Peyer's patch (tissue), 4 donors: ENCODE measurements around the gene MEGF6. TPM values are rescaled to one million over a fixed set of nuclear protein-coding genes. Genes with fewer than 3 reads are reported as not detected.

Experiments used
- DNase-seq, 3 donors: peaks; one replicate each; pipeline ENCODE4 v3.0.0-alpha.2; 2017 to 2019
- H3K27ac ChIP-seq, 4 donors: fragments of 200-600 bp; sonication (generic); one replicate each; pipeline ENCODE4 v1.5.1; 2016 to 2019
- H3K27me3 ChIP-seq, 2 donors: fragments of 200-600 bp; sonication (generic); one replicate each; pipeline ENCODE4 v1.5.1; 2019
- H3K36me3 ChIP-seq, 3 donors: fragments of 200-600 bp; sonication (generic); one replicate each; pipeline ENCODE4 v1.5.1; 2016 to 2019
- H3K4me1 ChIP-seq, 4 donors: fragments of 200-600 bp; sonication (generic); one replicate each; pipeline ENCODE4 v1.5.1; 2016 to 2019
- H3K4me3 ChIP-seq, 4 donors: fragments of 200-600 bp; sonication (generic); 1 replicate in 3 of 4; 2 replicates in 1 of 4; pipeline ENCODE4 v1.5.1; 2016 to 2019; ENCODE audit warnings: mild to moderate bottlenecking in 1 of 4
- H3K9me3 ChIP-seq, 4 donors: fragments of 200-600 bp; sonication (generic); one replicate each; pipeline ENCODE4 v1.5.1; 2016 to 2019; ENCODE audit warnings: mild to moderate bottlenecking in 1 of 4
- POLR2A ChIP-seq, 2 donors: fragments of 450-650 bp; IDR thresholded peaks; one replicate each; pipeline ENCODE4 v1.5.1; 2017; ENCODE audit warnings: antibody characterized with exemption in 2 of 2, mild to moderate bottlenecking in 2 of 2, moderate library complexity in 2 of 2
- total RNA-seq, 4 donors: library from RNA; depleted of rRNA; stranded (reverse); fragments of >200 nt; gene quantifications; one replicate each; pipeline ENCODE4 v1.1.0, GENCODE V29; 2016
- TF ChIP-seq, protein P1 (sequence below), 6 experiments: fragments of 450-650 bp in 4 of 6; fragments of 200-600 bp in 2 of 6; sonication (generic) in 1 of 6; IDR thresholded peaks; one replicate each; pipeline ENCODE4 v1.5.1; 2017 to 2019; ENCODE audit warnings: antibody characterized with exemption in 6 of 6, mild to moderate bottlenecking in 3 of 6, moderate library complexity in 1 of 6

The MEGF6 gene
- total RNA-seq, 4 donors from 2014 or later, result 2.5 to 61.1 (median 11.1) TPM

- DNase-seq, result no peak
- H3K9me3 ChIP-seq, result no peaks in the 10 kb centered on the region
- TF ChIP-seq POLR2A (IDR thresholded peaks at IDR 0.05), result no peak
- TF ChIP-seq, protein P1, sequence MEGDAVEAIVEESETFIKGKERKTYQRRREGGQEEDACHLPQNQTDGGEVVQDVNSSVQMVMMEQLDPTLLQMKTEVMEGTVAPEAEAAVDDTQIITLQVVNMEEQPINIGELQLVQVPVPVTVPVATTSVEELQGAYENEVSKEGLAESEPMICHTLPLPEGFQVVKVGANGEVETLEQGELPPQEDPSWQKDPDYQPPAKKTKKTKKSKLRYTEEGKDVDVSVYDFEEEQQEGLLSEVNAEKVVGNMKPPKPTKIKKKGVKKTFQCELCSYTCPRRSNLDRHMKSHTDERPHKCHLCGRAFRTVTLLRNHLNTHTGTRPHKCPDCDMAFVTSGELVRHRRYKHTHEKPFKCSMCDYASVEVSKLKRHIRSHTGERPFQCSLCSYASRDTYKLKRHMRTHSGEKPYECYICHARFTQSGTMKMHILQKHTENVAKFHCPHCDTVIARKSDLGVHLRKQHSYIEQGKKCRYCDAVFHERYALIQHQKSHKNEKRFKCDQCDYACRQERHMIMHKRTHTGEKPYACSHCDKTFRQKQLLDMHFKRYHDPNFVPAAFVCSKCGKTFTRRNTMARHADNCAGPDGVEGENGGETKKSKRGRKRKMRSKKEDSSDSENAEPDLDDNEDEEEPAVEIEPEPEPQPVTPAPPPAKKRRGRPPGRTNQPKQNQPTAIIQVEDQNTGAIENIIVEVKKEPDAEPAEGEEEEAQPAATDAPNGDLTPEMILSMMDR (IDR thresholded peaks at IDR 0.05), result no peak
- H3K36me3 ChIP-seq, result no peaks in the 10 kb centered on the region
- H3K27ac ChIP-seq, result no peak overlapping the region
- H3K27me3 ChIP-seq, result no peaks in the 10 kb centered on the region
- H3K4me3 ChIP-seq, result no peak overlapping the region
- H3K4me1 ChIP-seq, result no peaks in the 10 kb centered on the region
Observed at GRCh38 chr1:3571263-3571662, 40.0 kb downstream of the MEGF6 start.

- Histone ChIP-seq H3K27ac (no peak overlapping the region), H3K4me3 (no peak overlapping the region), H3K4me1 (no peaks in the 10 kb centered on the region), H3K9me3 (no peaks in the 10 kb centered on the region), H3K27me3 (no peaks in the 10 kb centered on the region), H3K36me3 (no peaks in the 10 kb centered on the region)
- TF ChIP-seq POLR2A (IDR thresholded peaks at IDR 0.05), result no peak
- TF ChIP-seq, protein P1 (IDR thresholded peaks at IDR 0.05), result no peak
- DNase-seq, result no peak
Observed at GRCh38 chr1:3570066-3570986, 41.0 kb downstream of the MEGF6 start.

DNA sequence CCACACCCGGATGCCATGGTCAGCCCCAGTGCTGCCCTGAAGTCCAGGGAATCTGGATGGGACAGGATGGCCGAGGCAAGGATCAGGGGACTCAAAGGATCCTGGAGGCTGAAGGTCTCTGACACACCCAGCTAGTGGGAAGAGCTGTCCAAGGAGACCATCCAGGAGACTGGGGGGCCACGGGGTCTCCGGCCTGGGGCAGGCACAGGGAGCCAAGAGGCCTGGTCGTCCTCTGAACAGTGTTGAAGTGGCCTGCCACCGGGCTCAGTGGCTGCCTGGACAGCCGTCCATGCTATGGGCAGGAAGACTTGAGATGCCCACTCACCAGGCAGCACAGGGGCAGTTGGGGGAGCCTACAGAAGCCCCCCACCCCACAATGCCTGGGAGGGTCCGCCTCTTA lies 41.9 kb downstream of the MEGF6 start:
- Histone ChIP-seq H3K36me3 (no peaks in the 10 kb centered on the region), H3K27ac (no peak overlapping the region), H3K4me3 (no peak overlapping the region), H3K4me1 (no peaks in the 10 kb centered on the region), H3K27me3 (no peaks in the 10 kb centered on the region), H3K9me3 (no peaks in the 10 kb centered on the region)
- TF ChIP-seq, protein P1 (IDR thresholded peaks at IDR 0.05), result no peak
- no peak for TF ChIP-seq POLR2A (IDR thresholded peaks at IDR 0.05)
- no peak for DNase-seq

DNA sequence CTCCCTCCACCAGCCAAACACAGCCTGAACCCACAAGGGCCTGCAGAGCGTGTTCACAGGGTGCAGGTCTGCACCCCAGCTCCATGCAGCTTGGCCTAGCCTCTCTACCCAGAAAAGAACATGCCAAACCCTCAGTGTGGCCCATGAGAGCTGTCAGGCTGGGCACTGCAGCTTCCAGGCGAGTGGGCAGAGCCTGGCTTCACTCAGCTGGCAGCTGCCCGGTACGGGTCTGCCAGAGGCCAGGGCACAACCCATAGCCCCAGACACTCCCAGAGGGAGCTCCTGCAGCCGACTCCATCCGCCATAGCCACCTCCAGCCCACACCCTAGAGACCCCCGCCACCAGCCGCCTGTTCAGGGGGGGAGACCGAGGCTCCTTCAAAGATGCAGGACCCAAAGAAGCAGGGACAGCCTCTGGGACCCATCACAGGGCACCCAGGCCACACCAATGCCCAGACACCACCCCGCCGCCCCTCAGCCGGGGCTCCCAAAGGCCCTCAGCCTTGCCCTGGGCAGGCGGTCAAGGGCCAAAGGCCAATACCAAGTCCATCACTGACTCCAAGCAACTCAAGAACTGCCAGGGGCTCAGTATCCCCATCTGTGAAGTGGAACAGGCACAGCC lies 42.4 kb downstream of the MEGF6 start:
- TF ChIP-seq, protein P1 (IDR thresholded peaks at IDR 0.05), result no peak
- TF ChIP-seq POLR2A (IDR thresholded peaks at IDR 0.05), result no peak
- no peaks in the 10 kb centered on the region for H3K27me3 ChIP-seq
- no peaks in the 10 kb centered on the region for H3K36me3 ChIP-seq
- DNase-seq, result no peak
- H3K4me1 ChIP-seq, result no peaks in the 10 kb centered on the region
- no peak overlapping the region for H3K4me3 ChIP-seq
- H3K9me3 ChIP-seq, result no peaks in the 10 kb centered on the region
- H3K27ac ChIP-seq, result no peak overlapping the region

- no peaks in the 10 kb centered on the region for H3K4me1 ChIP-seq
- no peak for TF ChIP-seq POLR2A (IDR thresholded peaks at IDR 0.05)
- TF ChIP-seq, protein P1 (IDR thresholded peaks at IDR 0.05), result no peak
- H3K4me3 ChIP-seq, result no peak overlapping the region
- no peaks in the 10 kb centered on the region for H3K36me3 ChIP-seq
- no peaks in the 10 kb centered on the region for H3K27me3 ChIP-seq
- H3K9me3 ChIP-seq, result no peaks in the 10 kb centered on the region
- no peak overlapping the region for H3K27ac ChIP-seq
- DNase-seq, result no peak
Observed at GRCh38 chr1:3566951-3567804, 44.1 kb downstream of the MEGF6 start.
